ENCODE measurements around the gene ANO2.

DNA sequence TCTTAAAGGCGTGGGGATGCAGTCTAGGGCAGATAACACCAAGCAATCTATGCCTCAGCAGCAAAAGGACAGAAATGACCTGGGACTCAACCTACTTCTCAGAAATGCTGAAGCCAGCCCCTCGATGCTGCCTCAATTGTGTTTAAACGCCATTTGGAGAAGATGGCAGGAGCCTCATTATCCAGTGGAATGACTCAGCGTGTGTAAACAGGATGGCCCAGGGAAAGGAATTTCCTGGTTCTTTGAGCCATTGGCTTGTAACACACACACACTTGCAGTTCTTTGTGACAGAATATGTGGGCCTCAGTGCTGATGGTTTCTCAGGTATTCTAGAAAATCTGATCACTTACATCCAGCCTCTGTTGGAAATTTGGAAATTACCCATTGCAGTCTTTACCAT lies 358.9 kb downstream of the ANO2 start:
- TF ChIP-seq EP300 (IDR thresholded peaks at IDR 0.05; ENCODE audit: borderline replicate concordance): no peak
- TF ChIP-seq, protein P1, sequence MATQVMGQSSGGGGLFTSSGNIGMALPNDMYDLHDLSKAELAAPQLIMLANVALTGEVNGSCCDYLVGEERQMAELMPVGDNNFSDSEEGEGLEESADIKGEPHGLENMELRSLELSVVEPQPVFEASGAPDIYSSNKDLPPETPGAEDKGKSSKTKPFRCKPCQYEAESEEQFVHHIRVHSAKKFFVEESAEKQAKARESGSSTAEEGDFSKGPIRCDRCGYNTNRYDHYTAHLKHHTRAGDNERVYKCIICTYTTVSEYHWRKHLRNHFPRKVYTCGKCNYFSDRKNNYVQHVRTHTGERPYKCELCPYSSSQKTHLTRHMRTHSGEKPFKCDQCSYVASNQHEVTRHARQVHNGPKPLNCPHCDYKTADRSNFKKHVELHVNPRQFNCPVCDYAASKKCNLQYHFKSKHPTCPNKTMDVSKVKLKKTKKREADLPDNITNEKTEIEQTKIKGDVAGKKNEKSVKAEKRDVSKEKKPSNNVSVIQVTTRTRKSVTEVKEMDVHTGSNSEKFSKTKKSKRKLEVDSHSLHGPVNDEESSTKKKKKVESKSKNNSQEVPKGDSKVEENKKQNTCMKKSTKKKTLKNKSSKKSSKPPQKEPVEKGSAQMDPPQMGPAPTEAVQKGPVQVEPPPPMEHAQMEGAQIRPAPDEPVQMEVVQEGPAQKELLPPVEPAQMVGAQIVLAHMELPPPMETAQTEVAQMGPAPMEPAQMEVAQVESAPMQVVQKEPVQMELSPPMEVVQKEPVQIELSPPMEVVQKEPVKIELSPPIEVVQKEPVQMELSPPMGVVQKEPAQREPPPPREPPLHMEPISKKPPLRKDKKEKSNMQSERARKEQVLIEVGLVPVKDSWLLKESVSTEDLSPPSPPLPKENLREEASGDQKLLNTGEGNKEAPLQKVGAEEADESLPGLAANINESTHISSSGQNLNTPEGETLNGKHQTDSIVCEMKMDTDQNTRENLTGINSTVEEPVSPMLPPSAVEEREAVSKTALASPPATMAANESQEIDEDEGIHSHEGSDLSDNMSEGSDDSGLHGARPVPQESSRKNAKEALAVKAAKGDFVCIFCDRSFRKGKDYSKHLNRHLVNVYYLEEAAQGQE (IDR thresholded peaks at IDR 0.05; ENCODE audit: low read depth): no peak
- TF ChIP-seq TCF12 (IDR thresholded peaks at IDR 0.05; ENCODE audit: low read depth): no peak
- TF ChIP-seq CEBPB (IDR thresholded peaks at IDR 0.05): no peak
- TF ChIP-seq TEAD4 (IDR thresholded peaks at IDR 0.05): no peak
- TF ChIP-seq, protein P2, sequence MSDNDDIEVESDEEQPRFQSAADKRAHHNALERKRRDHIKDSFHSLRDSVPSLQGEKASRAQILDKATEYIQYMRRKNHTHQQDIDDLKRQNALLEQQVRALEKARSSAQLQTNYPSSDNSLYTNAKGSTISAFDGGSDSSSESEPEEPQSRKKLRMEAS (IDR thresholded peaks at IDR 0.05): no peak
- no peak for TF ChIP-seq CREB1 (IDR thresholded peaks at IDR 0.05; ENCODE audit: low read depth)
- no peak for TF ChIP-seq YY1 (IDR thresholded peaks at IDR 0.05; ENCODE audit: low read depth)
- no peak for TF ChIP-seq RAD21 (IDR thresholded peaks at IDR 0.05; ENCODE audit: low read depth)
- no peak for TF ChIP-seq TAF1 (IDR thresholded peaks at IDR 0.05; ENCODE audit: low read depth)
